GM19035 (cell line): Measurements from ENCODE around the gene CRELD1.
"Not testable (repeated sequence)": the region's sequence is repeated elsewhere in the genome, so short reads cannot be mapped to it uniquely, and the experiment has no call there.

Source experiments
- ATAC-seq: cut with Tn5 transposase; IDR thresholded peaks from one replicate; pipeline ENCODE4 v1.9.1; 2021; ENCODE audit not compliant: unreplicated experiment

The CRELD1 gene

GRCh38 chr3:9932843-9933560 is 632 bp upstream of the CRELD1 start:
- peak; percentile 70 for ATAC-seq

- ATAC-seq = no peak
Measured at GRCh38 chr3:9934235-9934621, 594 bp downstream of the CRELD1 start.

- no peak for ATAC-seq
Measured at GRCh38 chr3:9934993-9935392, 1.4 kb downstream of the CRELD1 start.

- no peak for ATAC-seq
Measured at GRCh38 chr3:9935966-9936510, 2.4 kb downstream of the CRELD1 start.

GRCh38 chr3:9937486-9938238 is 4.0 kb downstream of the CRELD1 start:
- ATAC-seq = no peak

GRCh38 chr3:9938966-9939365 is 5.3 kb downstream of the CRELD1 start:
- no peak for ATAC-seq

GRCh38 chr3:9939906-9940305 is 6.3 kb downstream of the CRELD1 start:
- not testable (repeated sequence) for ATAC-seq

GRCh38 chr3:9940746-9941145 is 7.1 kb downstream of the CRELD1 start:
- ATAC-seq = no peak

- no peak for ATAC-seq
Measured at GRCh38 chr3:9942164-9942563, 8.5 kb downstream of the CRELD1 start.

GRCh38 chr3:9942934-9943690 is 9.5 kb downstream of the CRELD1 start:
- no peak for ATAC-seq

GRCh38 chr3:9944271-9944670 is 10.6 kb downstream of the CRELD1 start:
- ATAC-seq = no peak

- ATAC-seq = no peak
Measured at GRCh38 chr3:9945358-9945757, 11.7 kb downstream of the CRELD1 start.

- no peak for ATAC-seq
Measured at GRCh38 chr3:9946112-9947024, 12.7 kb downstream of the CRELD1 start.

GRCh38 chr3:9947025-9947995 is 13.7 kb downstream of the CRELD1 start:
- no peak for ATAC-seq

GRCh38 chr3:9948586-9948985 is 15.0 kb downstream of the CRELD1 start:
- no peak for ATAC-seq

- ATAC-seq = no peak
Measured at GRCh38 chr3:9949115-9949514, 15.5 kb downstream of the CRELD1 start.

- no peak for ATAC-seq
Measured at GRCh38 chr3:9949626-9950025, 16.0 kb downstream of the CRELD1 start.

- no peak for ATAC-seq
Measured at GRCh38 chr3:9951126-9951525, 17.5 kb downstream of the CRELD1 start.

- ATAC-seq = peak; percentile 8
Measured at GRCh38 chr3:9951598-9951961, 17.9 kb downstream of the CRELD1 start.
